Transverse colon (tissue), 4 donors: Measurements from ENCODE around the gene PLEKHG2. TPM values are rescaled to one million over a fixed set of nuclear protein-coding genes. Genes with fewer than 3 reads are reported as not detected.

Experiments used
- DNase-seq: peaks from one replicate; pipeline ENCODE4 v3.0.0-alpha.2; 2019
- H3K27ac ChIP-seq, 4 donors: fragments of 200-600 bp; sonication (generic); 2 replicates each; pipeline ENCODE4 v1.5.1; 2016 to 2018; ENCODE audit warnings: inconsistent platforms in 4 of 4
- H3K27me3 ChIP-seq: fragments of 200-600 bp; sonication (generic); 2 replicates; pipeline ENCODE4 v1.5.1; 2017; ENCODE audit warnings: inconsistent platforms
- H3K36me3 ChIP-seq, 4 donors: fragments of 200-600 bp; sonication (generic); 2 replicates each; pipeline ENCODE4 v1.5.1; 2017 to 2019; ENCODE audit warnings: inconsistent platforms in 4 of 4
- H3K4me1 ChIP-seq, 4 donors: fragments of 200-600 bp; sonication (generic); 2 replicates each; pipeline ENCODE4 v1.5.1; 2017 to 2020; ENCODE audit warnings: inconsistent platforms in 4 of 4
- H3K4me3 ChIP-seq, 4 donors: fragments of 200-600 bp; sonication (generic); 1 replicate in 1 of 4; 2 replicates in 3 of 4; pipeline versions ENCODE4 v1.5.1 to v1.6.1; 2017 to 2019; ENCODE audit warnings: inconsistent platforms in 4 of 4
- H3K9me3 ChIP-seq, 2 donors: fragments of 200-600 bp; sonication (generic); 2 replicates each; pipeline ENCODE4 v1.5.1; 2017 to 2019; ENCODE audit warnings: inconsistent platforms in 2 of 2
- CTCF ChIP-seq, 5 experiments: fragments of 200-600 bp in 3 of 5; fragments of 450-650 bp in 2 of 5; sonication (generic) in 3 of 5; IDR thresholded peaks; 1 replicate in 2 of 5; 2 replicates in 3 of 5; pipeline ENCODE4 v1.5.1; 2016 to 2017; ENCODE audit warnings: antibody characterized with exemption in 5 of 5, inconsistent platforms in 3 of 5, mild to moderate bottlenecking in 2 of 5, moderate library complexity in 1 of 5
- EP300 ChIP-seq: sonication (generic); formaldehyde crosslinking; IDR thresholded peaks from one replicate; pipeline ENCODE4 v1.6.1; 2017; ENCODE audit warnings: antibody characterized with exemption, low read depth
- POLR2A ChIP-seq: fragments of 450-650 bp; IDR thresholded peaks from one replicate; pipeline ENCODE4 v1.6.1; 2016; ENCODE audit warnings: antibody characterized with exemption, mild to moderate bottlenecking, moderate library complexity
- POLR2AphosphoS5 ChIP-seq, 3 donors: sonication (generic); formaldehyde crosslinking; IDR thresholded peaks; one replicate each; pipeline ENCODE4 v1.6.1; 2016; ENCODE audit warnings: antibody characterized with exemption in 3 of 3
- WGBS, 2 donors: methylation state at CpG; one replicate each; pipeline ENCODE4 v1.1.5; 2018; ENCODE audit warnings: low coverage in 1 of 2; 5-methylcytosine and 5-hydroxymethylcytosine counted together
- in situ Hi-C, 4 donors: fragments of 200-750 bp; cut with MboI; loops; one replicate each; pipeline versions ENCODE4 v1.15.0 to v1.15.1; 2017; ENCODE audit warnings: low sequenced_read_pairs in 3 of 4, low pct_ligation_motif_present in 1 of 4, low pct_unique_long_range_greater_than_20kb in 1 of 4
- intact Hi-C: fragments of 100-400 bp; cut with DNase I; formaldehyde crosslinking; loops from one replicate; pipeline ENCODE4 v1.15.1; 2023; ENCODE audit warnings: low total_unique reads
- total RNA-seq, 4 donors: library from RNA; depleted of rRNA; stranded (reverse); fragments of >200 nt; gene quantifications; one replicate each; pipeline ENCODE4 v1.1.0, GENCODE V29; 2016

Gene PLEKHG2
- total RNA-seq, 4 donors from 2014 or later = 6.1 to 27.7 (median 11.9) TPM

GRCh38 chr19:39403331-39404312 is 8.8 kb upstream of the PLEKHG2 start:
- in situ Hi-C loops = no loop called here
- intact Hi-C loops = no loop called here
- Histone ChIP-seq H3K4me1 (peaks cover 39 to 72% (median 67%) of the 10 kb centered on the region in 4 donors), H3K36me3 (peaks cover 0 to 13% (median 7%) of the 10 kb centered on the region in 4 donors), H3K27me3 (no peaks in the 10 kb centered on the region), H3K4me3 (peak overlapping the region; percentile 38 to 56 (median 46)), H3K27ac (peak overlapping the region; percentile 98 to 100 (median 99)), H3K9me3 (no peaks in the 10 kb centered on the region)
- peak; percentile 99 for DNase-seq
- TF ChIP-seq EP300 = peak; percentile 99
- peak; percentile 85 for TF ChIP-seq POLR2A
- no peak for TF ChIP-seq CTCF (IDR thresholded peaks at IDR 0.05)
- peak; percentile 92 to 96 (median 95) for TF ChIP-seq POLR2AphosphoS5 (IDR thresholded peaks at IDR 0.05)
- WGBS, 2 donors = 1 to 5% methylated on average over 6 to 27 of the region's 43 CpGs

GRCh38 chr19:39405261-39405957 is 7.1 kb upstream of the PLEKHG2 start:
- TF ChIP-seq CTCF (IDR thresholded peaks at IDR 0.05) (no peak), EP300 (no peak), POLR2A (no peak), POLR2AphosphoS5 (IDR thresholded peaks at IDR 0.05) (peak in 1 of 3 donors; percentile 16)
- no peak for DNase-seq
- Histone ChIP-seq H3K4me3 (peak overlapping the region in 1 of 4 donors; percentile 66), H3K4me1 (peaks cover 26 to 59% (median 57%) of the 10 kb centered on the region in 4 donors), H3K9me3 (no peaks in the 10 kb centered on the region), H3K36me3 (peaks cover 0 to 14% (median 8%) of the 10 kb centered on the region in 4 donors), H3K27ac (peak overlapping the region; percentile 98 to 100 (median 99)), H3K27me3 (no peaks in the 10 kb centered on the region)
- intact Hi-C loops (no loop called here), in situ Hi-C loops (no loop called here)
- WGBS, 2 donors = 67 to 86% methylated on average over 1 to 17 of the region's 17 CpGs

- peak; percentile 89 for DNase-seq
- intact Hi-C loops = no loop called here
- no peaks in the 10 kb centered on the region for H3K9me3 ChIP-seq
- H3K4me1 ChIP-seq = peaks cover 29 to 61% (median 58%) of the 10 kb centered on the region in 4 donors
- peak overlapping the region; percentile 98 to 100 (median 99) for H3K27ac ChIP-seq
- 16 to 33% methylated on average over 8 to 22 of the region's 22 CpGs for WGBS, 2 donors
- no peaks in the 10 kb centered on the region for H3K27me3 ChIP-seq
- TF ChIP-seq CTCF (IDR thresholded peaks at IDR 0.05) (no peak), POLR2AphosphoS5 (IDR thresholded peaks at IDR 0.05) (peak in 2 of 3 donors; percentile 10 to 31), POLR2A (no peak)
- H3K4me3 ChIP-seq = peak overlapping the region; percentile 5 to 86 (median 74)
- H3K36me3 ChIP-seq = peaks cover 0 to 14% (median 8%) of the 10 kb centered on the region in 4 donors
- in situ Hi-C loops = no loop called here
Measured at GRCh38 chr19:39405958-39406655, 6.4 kb upstream of the PLEKHG2 start.
